Suprapubic skin (tissue), 4 donors: ENCODE results near the gene ETV6. TPM values are rescaled to one million over a fixed set of nuclear protein-coding genes. Genes with fewer than 3 reads are reported as not detected.

Experiments
- DNase-seq, 2 donors: peaks; one replicate each; pipeline ENCODE4 v3.0.0-alpha.2; 2019; ENCODE audit warnings: low spot score in 2 of 2
- H3K27ac ChIP-seq: fragments of 200-600 bp; sonication (generic); one replicate; pipeline ENCODE4 v1.5.1; 2019
- H3K27me3 ChIP-seq: fragments of 200-600 bp; sonication (generic); one replicate; pipeline ENCODE4 v1.5.1; 2019
- H3K36me3 ChIP-seq: fragments of 200-600 bp; sonication (generic); one replicate; pipeline ENCODE4 v1.5.1; 2019
- H3K4me1 ChIP-seq: fragments of 200-600 bp; sonication (generic); one replicate; pipeline ENCODE4 v1.5.1; 2019
- H3K4me3 ChIP-seq: fragments of 200-600 bp; sonication (generic); one replicate; pipeline ENCODE4 v1.5.1; 2019; ENCODE audit warnings: mild to moderate bottlenecking
- H3K9me3 ChIP-seq: fragments of 200-600 bp; sonication (generic); one replicate; pipeline ENCODE4 v1.5.1; 2019
- CTCF ChIP-seq, 2 donors: fragments of 200-600 bp in 1 of 2; fragments of 450-650 bp in 1 of 2; sonication (generic) in 1 of 2; IDR thresholded peaks; one replicate each; pipeline ENCODE4 v1.5.1; 2016 to 2019; ENCODE audit warnings: antibody characterized with exemption in 2 of 2, mild to moderate bottlenecking in 1 of 2, moderate library complexity in 1 of 2
- EP300 ChIP-seq: sonication (generic); formaldehyde crosslinking; IDR thresholded peaks from one replicate; pipeline ENCODE4 v1.6.1; 2017; ENCODE audit warnings: antibody characterized with exemption
- POLR2A ChIP-seq, 2 donors: fragments of 450-650 bp; IDR thresholded peaks; one replicate each; pipeline ENCODE4 v1.6.1; 2017; ENCODE audit warnings: antibody characterized with exemption in 2 of 2, mild to moderate bottlenecking in 2 of 2, moderate library complexity in 2 of 2
- POLR2AphosphoS5 ChIP-seq, 3 donors: sonication (generic); formaldehyde crosslinking; IDR thresholded peaks; one replicate each; pipeline ENCODE4 v1.6.1; 2017; ENCODE audit warnings: antibody characterized with exemption in 3 of 3
- WGBS: methylation state at CpG from one replicate; pipeline ENCODE4 v1.1.5; 2018; 5-methylcytosine and 5-hydroxymethylcytosine counted together
- total RNA-seq, 4 donors: library from RNA; depleted of rRNA; stranded (reverse); fragments of >200 nt; gene quantifications; one replicate each; pipeline ENCODE4 v1.1.0, GENCODE V29; 2016

Gene ETV6
- total RNA-seq, 4 donors from 2014 or later: 16.9 to 41.4 (median 25.1) TPM

DNA sequence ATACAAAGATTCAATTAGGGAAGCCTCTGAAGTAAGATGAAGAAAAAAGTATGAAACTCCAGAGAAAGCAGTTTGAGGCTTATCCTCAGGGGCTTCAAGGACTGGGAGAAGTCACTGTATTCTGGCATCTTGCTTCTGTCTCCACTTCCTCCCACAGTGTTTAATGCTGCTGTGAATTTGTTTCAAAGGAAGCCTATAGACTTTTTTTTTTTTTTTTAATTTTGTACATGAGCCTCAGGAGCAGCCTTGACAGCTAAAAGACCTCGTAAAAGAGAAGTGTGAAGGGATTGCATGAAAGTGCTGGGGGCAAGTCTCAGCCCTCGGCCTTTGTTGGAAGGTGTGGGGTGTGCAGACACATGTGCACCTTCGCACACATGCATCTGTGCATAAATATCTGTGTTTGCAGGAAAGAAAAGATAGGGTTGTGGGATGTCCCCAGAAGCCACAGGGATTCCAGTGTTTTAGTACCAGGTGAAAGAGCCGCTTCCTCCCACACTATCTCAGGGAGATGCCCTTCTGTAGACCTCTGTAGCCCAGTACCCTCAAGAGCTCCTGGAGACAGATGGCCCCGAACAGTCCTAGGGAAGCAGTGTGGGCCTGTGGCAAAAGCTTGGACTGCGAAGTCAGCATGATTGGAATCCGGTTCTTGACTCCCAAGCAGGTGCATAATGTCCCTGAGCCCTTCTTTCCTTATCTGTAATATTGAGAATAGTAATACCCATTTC lies 227.8 kb downstream of the ETV6 start:
- no peak overlapping the region for H3K4me3 ChIP-seq
- H3K27me3 ChIP-seq: no peaks in the 10 kb centered on the region
- peaks cover 4% of the 10 kb centered on the region for H3K36me3 ChIP-seq
- WGBS: 91% methylated on average over 7 of the region's 7 CpGs
- H3K27ac ChIP-seq: no peak overlapping the region
- H3K9me3 ChIP-seq: no peaks in the 10 kb centered on the region
- H3K4me1 ChIP-seq: peaks cover 33% of the 10 kb centered on the region
- no peak for TF ChIP-seq POLR2A (IDR thresholded peaks at IDR 0.05)
- no peak for TF ChIP-seq CTCF (IDR thresholded peaks at IDR 0.05)
- TF ChIP-seq POLR2AphosphoS5 (IDR thresholded peaks at IDR 0.05): no peak
- no peak for TF ChIP-seq EP300
- no peak for DNase-seq

GRCh38 chr12:11877869-11878780 lies 228.7 kb downstream of the ETV6 start:
- WGBS: 60% methylated on average over 14 of the region's 14 CpGs
- peaks cover 37% of the 10 kb centered on the region for H3K4me1 ChIP-seq

DNA sequence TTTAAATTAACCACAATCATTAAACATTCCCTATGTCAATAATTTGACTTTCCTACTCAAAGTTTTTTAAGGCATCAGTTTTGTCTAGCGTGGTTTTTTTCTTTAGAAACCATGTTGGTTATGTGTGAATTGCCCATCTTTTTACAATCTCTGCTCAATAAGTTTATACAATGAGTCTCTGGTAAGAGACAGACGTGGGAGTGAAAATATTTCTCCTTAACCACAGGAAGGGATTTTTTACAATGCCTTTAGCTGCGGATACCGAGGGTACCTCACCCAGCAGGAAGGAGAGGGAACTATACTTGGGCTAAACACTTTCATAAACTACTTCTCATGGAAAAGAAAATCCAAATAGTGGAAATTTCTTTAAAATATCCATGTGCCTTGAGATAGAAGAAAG lies 229.8 kb downstream of the ETV6 start:
- no peak overlapping the region for H3K4me3 ChIP-seq

More at GRCh38 chr12:11877869-11878780, 228.7 kb downstream of the ETV6 start:
- Histone ChIP-seq H3K9me3 (no peaks in the 10 kb centered on the region), H3K27me3 (no peaks in the 10 kb centered on the region), H3K4me3 (no peak overlapping the region), H3K27ac (peak overlapping the region; percentile 7), H3K36me3 (no peaks in the 10 kb centered on the region)
- TF ChIP-seq CTCF (IDR thresholded peaks at IDR 0.05): no peak
- TF ChIP-seq EP300: no peak
- no peak for TF ChIP-seq POLR2AphosphoS5 (IDR thresholded peaks at IDR 0.05)
- no peak for TF ChIP-seq POLR2A (IDR thresholded peaks at IDR 0.05)
- no peak for DNase-seq

DNA sequence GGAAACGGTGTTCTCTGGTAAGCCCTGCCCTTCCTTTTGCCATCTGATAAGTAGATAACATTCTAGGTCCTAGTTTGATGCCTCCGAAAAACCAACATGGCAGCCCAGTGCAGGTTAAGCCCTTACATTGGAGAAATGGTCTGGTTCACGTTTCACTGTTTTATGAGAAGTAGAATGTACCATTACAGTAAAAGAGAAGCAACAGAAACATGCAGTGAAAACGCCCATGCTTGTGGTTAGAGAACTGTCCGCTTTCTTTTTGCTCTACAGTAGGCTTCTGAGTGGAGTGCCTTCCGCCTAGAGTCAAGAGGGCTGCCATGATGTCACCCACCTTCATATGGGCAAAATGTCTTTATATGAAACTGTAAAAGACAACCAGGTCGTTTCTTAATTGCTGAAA lies 230.9 kb downstream of the ETV6 start:
- Histone ChIP-seq H3K27me3 (no peaks in the 10 kb centered on the region), H3K27ac (no peak overlapping the region), H3K36me3 (peaks cover 7% of the 10 kb centered on the region), H3K4me3 (no peak overlapping the region), H3K9me3 (no peaks in the 10 kb centered on the region), H3K4me1 (peaks cover 40% of the 10 kb centered on the region)
- DNase-seq: no peak
- TF ChIP-seq CTCF (IDR thresholded peaks at IDR 0.05): no peak
- TF ChIP-seq EP300: no peak
- TF ChIP-seq POLR2AphosphoS5 (IDR thresholded peaks at IDR 0.05): no peak
- no peak for TF ChIP-seq POLR2A (IDR thresholded peaks at IDR 0.05)
- WGBS: 86% methylated on average over 7 of the region's 7 CpGs

More for the DNA sequence above, 229.8 kb downstream of the ETV6 start:
- no peak overlapping the region for H3K27ac ChIP-seq
- no peaks in the 10 kb centered on the region for H3K9me3 ChIP-seq
- DNase-seq: no peak
- WGBS: 72% methylated on average over 4 of the region's 4 CpGs
- H3K4me1 ChIP-seq: peaks cover 37% of the 10 kb centered on the region
- H3K36me3 ChIP-seq: no peaks in the 10 kb centered on the region
- TF ChIP-seq POLR2AphosphoS5 (IDR thresholded peaks at IDR 0.05): no peak
- no peak for TF ChIP-seq EP300
- TF ChIP-seq POLR2A (IDR thresholded peaks at IDR 0.05): no peak
- no peak for TF ChIP-seq CTCF (IDR thresholded peaks at IDR 0.05)
- no peaks in the 10 kb centered on the region for H3K27me3 ChIP-seq

DNA sequence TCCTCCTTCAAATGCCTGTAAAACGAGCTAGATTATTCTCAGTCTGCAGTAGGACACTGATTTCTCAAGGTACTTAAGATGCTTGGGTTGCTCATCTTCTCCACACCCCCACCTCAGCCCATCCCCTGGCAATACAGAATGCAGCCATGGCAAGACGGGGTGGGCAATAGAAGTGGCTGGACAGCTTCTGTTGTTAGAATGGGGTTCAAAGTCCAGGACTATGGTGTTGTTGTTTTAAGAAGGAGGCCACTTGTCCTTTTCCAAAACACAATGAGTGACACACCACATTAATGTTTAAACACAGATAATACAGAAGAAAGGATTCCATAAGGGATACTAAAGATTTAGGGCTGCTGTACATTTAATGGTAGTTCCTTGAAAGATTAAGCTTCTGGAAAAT lies 232.4 kb downstream of the ETV6 start:
- DNase-seq: no peak
- Histone ChIP-seq H3K4me1 (peaks cover 36% of the 10 kb centered on the region), H3K4me3 (no peak overlapping the region), H3K27ac (no peak overlapping the region), H3K9me3 (no peaks in the 10 kb centered on the region), H3K36me3 (peaks cover 19% of the 10 kb centered on the region), H3K27me3 (no peaks in the 10 kb centered on the region)
- WGBS: 88% methylated on average over 2 of the region's 2 CpGs
- no peak for TF ChIP-seq EP300
